Keratinocyte (primary cell): ENCODE results near the gene SLC25A40. TPM values are rescaled to one million over a fixed set of nuclear protein-coding genes. Genes with fewer than 3 reads are reported as not detected.
"Not testable (repeated sequence)": the region's sequence is repeated elsewhere in the genome, so short reads cannot be mapped to it uniquely, and the experiment has no call there.

Experiments used
- DNase-seq: peaks from one replicate; pipeline ENCODE4 v3.0.0-alpha.2; 2011; ENCODE audit warnings: low read depth, missing footprints, low spot score
- FAIRE-seq: peaks from 2 replicates; lab custom pipeline; 2011; peaks lifted over from hg19 to GRCh38; lab: Jason Lieb, UNC
- H2AFZ ChIP-seq: 2 replicates; pipeline ENCODE4 v1.6.0; 2012; ENCODE audit warnings: low read length, control low read depth, inconsistent platforms; ENCODE audit not compliant: control insufficient read depth
- H3K27ac ChIP-seq: 2 replicates; pipeline ENCODE4 v1.5.1; 2011; ENCODE audit warnings: low read length; ENCODE audit not compliant: control insufficient read depth, insufficient read depth
- H3K27me3 ChIP-seq: 3 replicates; pipeline ENCODE4 v1.6.0; 2011; ENCODE audit warnings: low read length; ENCODE audit not compliant: control insufficient read depth, insufficient read depth; ENCODE audit errors: extremely low read depth
- H3K36me3 ChIP-seq, 2 experiments: 2 replicates in 1 of 2; 3 replicates in 1 of 2; pipeline ENCODE4 v1.5.1; 2011; ENCODE audit warnings: low read length in 2 of 2, mild to moderate bottlenecking in 1 of 2; ENCODE audit not compliant: control insufficient read depth in 2 of 2, insufficient read depth in 2 of 2; ENCODE audit errors: extremely low read depth in 1 of 2
- H3K4me1 ChIP-seq: 3 replicates; pipeline ENCODE4 v1.5.1; 2011; ENCODE audit warnings: low read length; ENCODE audit not compliant: control insufficient read depth, insufficient read depth; ENCODE audit errors: extremely low read depth
- H3K4me2 ChIP-seq: 3 replicates; pipeline ENCODE4 v1.6.0; 2011; ENCODE audit warnings: low read depth, low read length; ENCODE audit not compliant: control insufficient read depth, insufficient read depth; ENCODE audit errors: extremely low read depth
- H3K4me3 ChIP-seq, 3 experiments: fragments of 200-600 bp in 1 of 3; sonication (generic) in 1 of 3; 2 replicates in 2 of 3; 3 replicates in 1 of 3; pipeline ENCODE4 v1.5.1; 2011 to 2016; ENCODE audit warnings: low read length in 3 of 3, mild to moderate bottlenecking in 3 of 3, control low read depth in 2 of 3, inconsistent platforms in 1 of 3, low read depth in 1 of 3, mixed read lengths in 1 of 3, mixed run types in 1 of 3, moderate library complexity in 1 of 3; ENCODE audit not compliant: control insufficient read depth in 2 of 3, insufficient read depth in 2 of 3; ENCODE audit errors: extremely low read depth in 1 of 3
- H3K79me2 ChIP-seq: 2 replicates; pipeline ENCODE4 v1.6.0; 2012; ENCODE audit warnings: low read length; ENCODE audit not compliant: control insufficient read depth, insufficient read depth
- H3K9ac ChIP-seq: 3 replicates; pipeline ENCODE4 v1.6.0; 2011; ENCODE audit warnings: low read length; ENCODE audit not compliant: control insufficient read depth, insufficient read depth; ENCODE audit errors: extremely low read depth
- H3K9me1 ChIP-seq: 3 replicates; pipeline ENCODE4 v1.6.0; 2011; ENCODE audit warnings: low read length; ENCODE audit not compliant: control insufficient read depth, insufficient read depth; ENCODE audit errors: extremely low read depth
- H3K9me3 ChIP-seq: 2 replicates; pipeline ENCODE4 v1.5.1; 2012; ENCODE audit warnings: low read depth, low read length; ENCODE audit not compliant: control insufficient read depth
- H4K20me1 ChIP-seq: 3 replicates; pipeline ENCODE4 v1.6.0; 2011; ENCODE audit warnings: low read length; ENCODE audit not compliant: control insufficient read depth, insufficient read depth; ENCODE audit errors: extremely low read depth
- EZH2 ChIP-seq: IDR thresholded peaks from one replicate; pipeline ENCODE4 v1.6.1; 2012; ENCODE audit warnings: inconsistent platforms, mild to moderate bottlenecking, low read length, moderate library complexity
- dilution Hi-C: fragments of 300-500 bp; cut with MboI; formaldehyde crosslinking; loops from one replicate; pipeline ENCODE4 v1.7.0; 2020; ENCODE audit warnings: low sequenced_read_pairs; ENCODE audit not compliant: extremely low pct_ligation_motif_present
- polyA plus RNA-seq, 5 experiments: library from polyadenylated mRNA; depleted of rRNA in 3 of 5; stranded (reverse) in 3 of 5; stranded (forward) in 1 of 5; unstranded in 1 of 5; fragments of >200 nt; gene quantifications; 1 replicate in 1 of 5; 2 replicates in 3 of 5; 3 replicates in 1 of 5; pipeline versions ENCODE4 v1.2.1 to v1.2.3, GENCODE V29; 2011 to 2012; ENCODE audit warnings: missing spikeins in 2 of 5, low read depth in 1 of 5, low replicate concordance in 1 of 5
- TF ChIP-seq, protein P1 (sequence below), 3 experiments: IDR thresholded peaks in 1 of 3; conservative IDR thresholded peaks in 1 of 3; optimal IDR thresholded peaks in 1 of 3; 2 replicates in 2 of 3; 3 replicates in 1 of 3; pipeline versions ENCODE3 to v1.5.1; 2011; ENCODE audit warnings: low read length in 3 of 3, mild to moderate bottlenecking in 3 of 3, moderate library complexity in 2 of 3, control low read depth in 1 of 3, inconsistent platforms in 1 of 3; ENCODE audit not compliant: insufficient read depth in 2 of 3; ENCODE audit errors: extremely low read depth in 1 of 3

SLC25A40 gene
- polyA plus RNA-seq, 1 donor (not counting 4 experiments of a cell fraction or from before 2014, with no cell fraction given): 8.3 TPM

GRCh38 chr7:87833130-87833529 lies 43.0 kb downstream of the SLC25A40 start:
- Histone ChIP-seq H3K79me2 (no peaks in the 10 kb centered on the region), H3K4me3 (no peak overlapping the region)

GRCh38 chr7:87831097-87831496 lies 45.1 kb downstream of the SLC25A40 start:
- no peaks in the 10 kb centered on the region for H3K9me3 ChIP-seq
- no peaks in the 10 kb centered on the region for H3K9me1 ChIP-seq
- no peaks in the 10 kb centered on the region for H4K20me1 ChIP-seq
- FAIRE-seq (no peak), DNase-seq (no peak)
- no peak overlapping the region for H2AFZ ChIP-seq
- no peak overlapping the region for H3K27ac ChIP-seq
- no peaks in the 10 kb centered on the region for H3K36me3 ChIP-seq
- no peak overlapping the region for H3K4me2 ChIP-seq
- no peaks in the 10 kb centered on the region for H3K27me3 ChIP-seq
- dilution Hi-C loops: no loop called here
- H3K79me2 ChIP-seq: no peaks in the 10 kb centered on the region
- H3K4me1 ChIP-seq: no peaks in the 10 kb centered on the region
- no peak overlapping the region for H3K4me3 ChIP-seq
- H3K9ac ChIP-seq: no peak overlapping the region
- TF ChIP-seq, protein P1, sequence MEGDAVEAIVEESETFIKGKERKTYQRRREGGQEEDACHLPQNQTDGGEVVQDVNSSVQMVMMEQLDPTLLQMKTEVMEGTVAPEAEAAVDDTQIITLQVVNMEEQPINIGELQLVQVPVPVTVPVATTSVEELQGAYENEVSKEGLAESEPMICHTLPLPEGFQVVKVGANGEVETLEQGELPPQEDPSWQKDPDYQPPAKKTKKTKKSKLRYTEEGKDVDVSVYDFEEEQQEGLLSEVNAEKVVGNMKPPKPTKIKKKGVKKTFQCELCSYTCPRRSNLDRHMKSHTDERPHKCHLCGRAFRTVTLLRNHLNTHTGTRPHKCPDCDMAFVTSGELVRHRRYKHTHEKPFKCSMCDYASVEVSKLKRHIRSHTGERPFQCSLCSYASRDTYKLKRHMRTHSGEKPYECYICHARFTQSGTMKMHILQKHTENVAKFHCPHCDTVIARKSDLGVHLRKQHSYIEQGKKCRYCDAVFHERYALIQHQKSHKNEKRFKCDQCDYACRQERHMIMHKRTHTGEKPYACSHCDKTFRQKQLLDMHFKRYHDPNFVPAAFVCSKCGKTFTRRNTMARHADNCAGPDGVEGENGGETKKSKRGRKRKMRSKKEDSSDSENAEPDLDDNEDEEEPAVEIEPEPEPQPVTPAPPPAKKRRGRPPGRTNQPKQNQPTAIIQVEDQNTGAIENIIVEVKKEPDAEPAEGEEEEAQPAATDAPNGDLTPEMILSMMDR (optimal IDR thresholded peaks at IDR 0.05 in 1 of 3, IDR thresholded peaks at IDR 0.05 in 1 of 3, conservative IDR thresholded peaks at IDR 0.05 in 1 of 3; ENCODE audit: extremely low read depth in 1 of 3, insufficient read depth in 2 of 3, low read length in 3 of 3): no peak
- TF ChIP-seq EZH2: no peak

More at GRCh38 chr7:87833130-87833529, 43.0 kb downstream of the SLC25A40 start:
- H3K4me1 ChIP-seq: no peaks in the 10 kb centered on the region
- no peaks in the 10 kb centered on the region for H3K9me1 ChIP-seq
- no peak overlapping the region for H3K4me2 ChIP-seq
- no peaks in the 10 kb centered on the region for H3K9me3 ChIP-seq
- H3K27me3 ChIP-seq: no peaks in the 10 kb centered on the region
- dilution Hi-C loops: no loop called here
- H3K27ac ChIP-seq: no peak overlapping the region
- H2AFZ ChIP-seq: no peak overlapping the region
- H4K20me1 ChIP-seq: no peaks in the 10 kb centered on the region
- FAIRE-seq (no peak), DNase-seq (no peak)
- H3K9ac ChIP-seq: no peak overlapping the region
- TF ChIP-seq, protein P1 (optimal IDR thresholded peaks at IDR 0.05 in 1 of 3, IDR thresholded peaks at IDR 0.05 in 1 of 3, conservative IDR thresholded peaks at IDR 0.05 in 1 of 3; ENCODE audit: extremely low read depth in 1 of 3, insufficient read depth in 2 of 3, low read length in 3 of 3): no peak
- no peak for TF ChIP-seq EZH2
- no peaks in the 10 kb centered on the region for H3K36me3 ChIP-seq

DNA sequence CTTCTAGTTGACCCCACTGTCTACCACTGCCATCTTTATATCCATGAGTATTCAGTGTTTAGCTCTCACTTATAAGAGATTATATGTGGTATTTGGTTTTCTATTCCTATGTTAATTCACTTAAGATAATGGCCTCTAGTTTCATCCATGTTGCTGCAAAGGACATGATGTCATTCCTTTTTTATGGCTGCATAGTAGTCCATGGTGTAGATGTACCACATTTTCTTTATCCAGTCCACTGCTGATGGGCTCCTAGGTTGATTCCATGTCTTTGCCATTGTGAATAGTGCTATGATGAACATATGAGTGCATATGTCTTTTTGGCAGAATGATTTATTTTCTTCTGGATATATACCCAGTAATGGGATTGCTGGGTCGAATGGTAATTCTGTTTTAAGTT lies 47.8 kb downstream of the SLC25A40 start:
- H3K9me1 ChIP-seq, H3K4me3 ChIP-seq, H2AFZ ChIP-seq, H3K36me3 ChIP-seq, dilution Hi-C loops, FAIRE-seq, DNase-seq, H3K27ac ChIP-seq, H3K27me3 ChIP-seq, H3K9me3 ChIP-seq, H4K20me1 ChIP-seq, H3K4me1 ChIP-seq, H3K79me2 ChIP-seq, H3K4me2 ChIP-seq, H3K9ac ChIP-seq: not testable (repeated sequence)

- H4K20me1 ChIP-seq, H3K4me1 ChIP-seq, H2AFZ ChIP-seq, dilution Hi-C loops, H3K79me2 ChIP-seq, H3K27ac ChIP-seq, H3K4me2 ChIP-seq, H3K4me3 ChIP-seq, H3K27me3 ChIP-seq, H3K9me1 ChIP-seq, FAIRE-seq, H3K36me3 ChIP-seq, H3K9me3 ChIP-seq, DNase-seq, H3K9ac ChIP-seq: not testable (repeated sequence)
Observed at GRCh38 chr7:87825369-87825768, 50.8 kb downstream of the SLC25A40 start.
